Osteoblast (primary cell): ENCODE results near the gene CCDC27. TPM values are rescaled to one million over a fixed set of nuclear protein-coding genes. Genes with fewer than 3 reads are reported as not detected.

Source experiments
- DNase-seq: peaks from one replicate; pipeline ENCODE4 v3.0.0; 2011; ENCODE audit warnings: low spot score, mixed read lengths; ENCODE audit not compliant: insufficient read length; ENCODE audit errors: missing footprints
- H2AFZ ChIP-seq: 2 replicates; pipeline ENCODE4 v1.6.0; 2011; ENCODE audit warnings: mild to moderate bottlenecking, low read length
- H3K27ac ChIP-seq: 2 replicates; pipeline ENCODE4 v1.5.1; 2011; ENCODE audit warnings: mild to moderate bottlenecking, low read depth, low read length, moderate library complexity
- H3K27me3 ChIP-seq: 2 replicates; pipeline ENCODE4 v1.6.0; 2012; ENCODE audit warnings: mild to moderate bottlenecking, control low read depth, inconsistent platforms, low read length, moderate library complexity; ENCODE audit not compliant: insufficient read depth
- H3K36me3 ChIP-seq: 2 replicates; pipeline ENCODE4 v1.5.1; 2011; ENCODE audit warnings: mild to moderate bottlenecking, low read length, control low read depth, moderate library complexity; ENCODE audit not compliant: insufficient read depth
- H3K4me1 ChIP-seq: 2 replicates; pipeline ENCODE4 v1.5.1; 2011; ENCODE audit warnings: mild to moderate bottlenecking, low read length, control low read depth, moderate library complexity; ENCODE audit not compliant: insufficient read depth
- H3K4me2 ChIP-seq: 2 replicates; pipeline ENCODE4 v1.6.0; 2011; ENCODE audit warnings: mild to moderate bottlenecking, low read length; ENCODE audit not compliant: insufficient read depth
- H3K4me3 ChIP-seq: fragments of 200-600 bp; sonication (generic); 3 replicates; pipeline ENCODE4 v1.5.1; 2012; ENCODE audit warnings: mild to moderate bottlenecking, low read length, inconsistent platforms; ENCODE audit not compliant: insufficient read depth
- H3K79me2 ChIP-seq: 2 replicates; pipeline ENCODE4 v1.6.0; 2012; ENCODE audit warnings: mild to moderate bottlenecking, low read length, control low read depth, inconsistent platforms; ENCODE audit not compliant: insufficient read depth
- H3K9me3 ChIP-seq: 2 replicates; pipeline ENCODE4 v1.5.1; 2011; ENCODE audit warnings: low read depth, low read length, control low read depth
- H4K20me1 ChIP-seq: 2 replicates; pipeline ENCODE4 v1.6.0; 2012; ENCODE audit warnings: mild to moderate bottlenecking, low read length, control low read depth; ENCODE audit not compliant: insufficient read depth
- CTCF ChIP-seq: IDR thresholded peaks from 2 replicates; pipeline ENCODE4 v1.5.1; 2011; ENCODE audit warnings: mild to moderate bottlenecking, low read depth, low read length, moderate library complexity; ENCODE audit errors: extremely low read depth
- total RNA-seq: library from RNA; depleted of rRNA; stranded (reverse); fragments of >200 nt; gene quantifications from 2 replicates; pipeline ENCODE4 v1.2.3, GENCODE V29; 2012

The CCDC27 gene
- total RNA-seq, 1 donor = not detected

DNA sequence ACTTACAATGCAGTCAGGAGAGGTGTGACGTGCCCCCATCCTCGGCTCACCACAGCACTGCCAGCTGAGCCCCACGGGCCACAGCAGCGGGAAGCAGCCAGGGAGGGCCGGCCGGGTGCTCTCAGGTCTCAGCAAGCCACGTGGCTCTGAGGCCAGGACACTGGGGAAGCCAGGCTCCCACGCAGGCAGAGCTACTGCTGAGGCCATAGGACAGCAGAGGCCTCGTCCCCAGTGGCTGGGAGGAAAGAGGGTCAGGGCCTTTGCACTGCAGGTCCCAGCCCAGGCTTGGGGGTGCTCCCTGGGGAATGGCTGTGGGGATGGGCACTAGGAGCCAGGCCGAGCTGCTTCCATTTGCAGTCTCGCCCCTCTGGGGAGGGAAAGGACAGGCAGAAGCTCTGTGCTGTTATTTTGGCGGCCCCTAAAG lies 38.3 kb downstream of the CCDC27 start:
- Histone ChIP-seq H3K4me3 (no peak overlapping the region), H4K20me1 (peaks cover 76% of the 10 kb centered on the region), H3K4me1 (peaks cover 15% of the 10 kb centered on the region), H2AFZ (no peak overlapping the region), H3K79me2 (peaks cover 89% of the 10 kb centered on the region), H3K27ac (no peak overlapping the region), H3K27me3 (no peaks in the 10 kb centered on the region), H3K36me3 (peaks cover 13% of the 10 kb centered on the region), H3K4me2 (no peak overlapping the region), H3K9me3 (no peaks in the 10 kb centered on the region)
- peak; percentile 80 for DNase-seq
- no peak for TF ChIP-seq CTCF

DNA sequence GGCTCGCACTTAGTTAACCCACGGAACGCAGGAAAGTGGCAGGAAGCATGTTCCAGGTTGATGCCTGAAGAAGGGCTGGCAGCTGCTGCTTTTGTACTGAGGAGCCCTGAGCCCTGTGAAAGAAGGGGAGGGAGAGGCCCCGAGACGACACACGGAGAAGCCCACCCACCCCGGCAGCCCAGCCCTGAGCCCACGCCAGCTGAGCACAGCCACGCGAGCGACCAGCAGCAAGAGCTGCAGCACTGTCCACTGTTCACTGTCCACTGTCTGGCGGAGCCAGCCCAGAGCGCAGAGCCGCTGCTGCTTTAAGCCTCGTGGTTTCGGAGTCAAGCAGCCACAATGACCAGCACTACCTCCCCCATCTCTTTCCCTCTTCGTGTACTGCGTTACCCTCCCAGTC lies 38.7 kb downstream of the CCDC27 start:
- no peak overlapping the region for H3K4me2 ChIP-seq
- no peak overlapping the region for H3K27ac ChIP-seq
- peak; percentile 66 for DNase-seq
- H4K20me1 ChIP-seq = peaks cover 76% of the 10 kb centered on the region
- H3K4me3 ChIP-seq = no peak overlapping the region
- peaks cover 16% of the 10 kb centered on the region for H3K4me1 ChIP-seq
- H2AFZ ChIP-seq = no peak overlapping the region
- H3K79me2 ChIP-seq = peaks cover 94% of the 10 kb centered on the region
- no peak for TF ChIP-seq CTCF
- H3K9me3 ChIP-seq = no peaks in the 10 kb centered on the region
- H3K27me3 ChIP-seq = no peaks in the 10 kb centered on the region
- H3K36me3 ChIP-seq = peaks cover 12% of the 10 kb centered on the region

- peaks cover 59% of the 10 kb centered on the region for H3K79me2 ChIP-seq
- H3K4me3 ChIP-seq = peak overlapping the region; percentile 88
- peak overlapping the region; percentile 59 for H2AFZ ChIP-seq
- H3K36me3 ChIP-seq = peaks cover 4% of the 10 kb centered on the region
- H3K4me2 ChIP-seq = peak overlapping the region; percentile 98
- peaks cover 22% of the 10 kb centered on the region for H3K4me1 ChIP-seq
- peak; percentile 94 for DNase-seq
- peaks cover 2% of the 10 kb centered on the region for H3K27me3 ChIP-seq
- no peaks in the 10 kb centered on the region for H3K9me3 ChIP-seq
- TF ChIP-seq CTCF = no peak
- H3K27ac ChIP-seq = peak overlapping the region; percentile 51
- H4K20me1 ChIP-seq = peaks cover 36% of the 10 kb centered on the region
Observed at GRCh38 chr1:3795453-3796214, 43.4 kb downstream of the CCDC27 start.

DNA sequence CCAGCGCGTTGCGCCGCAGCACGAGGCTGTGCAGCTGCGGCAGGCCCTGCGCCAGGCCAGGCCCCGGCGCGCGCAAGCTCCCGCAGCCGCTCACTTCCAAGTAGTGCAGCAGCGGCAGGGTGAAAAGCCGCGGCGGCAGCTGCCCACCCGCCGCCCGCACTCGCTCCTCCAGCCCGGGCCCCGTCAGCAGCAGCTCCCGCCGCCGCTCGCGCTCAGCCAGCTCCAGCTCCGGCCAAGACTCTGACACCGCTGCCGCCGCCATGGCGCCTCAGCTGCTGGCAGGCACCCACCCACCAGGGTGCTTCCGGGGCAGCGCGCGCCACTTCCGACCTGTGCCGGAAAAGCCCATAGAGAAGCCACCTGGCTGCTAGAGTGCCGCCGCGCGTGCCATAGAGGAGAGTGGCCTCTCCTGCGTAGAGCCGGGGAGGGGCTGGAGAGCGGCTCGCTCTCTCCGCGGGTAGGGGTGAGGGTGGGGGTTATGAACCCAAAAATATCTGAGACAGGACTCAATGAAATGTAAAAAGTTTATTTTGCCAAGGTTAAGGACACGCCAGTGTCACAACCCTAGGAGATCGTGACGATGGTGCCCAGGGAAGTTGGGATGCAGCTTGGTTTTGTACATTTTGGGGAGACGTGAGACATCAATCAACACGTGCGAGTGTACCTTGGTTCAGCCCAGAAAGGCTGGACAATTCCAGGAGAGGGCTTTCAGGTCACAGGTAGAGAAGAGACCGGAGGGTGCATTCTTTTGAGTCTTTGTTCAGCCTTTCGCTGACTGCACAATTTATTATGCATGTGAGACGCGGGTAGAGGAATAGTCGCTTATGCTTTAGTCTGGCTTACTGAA lies 44.2 kb downstream of the CCDC27 start, which contains the start of gene LRRC47:
Gene LRRC47, minus strand, starts transcription at position 284 of the 847 bp plus-strand sequence. Its CDS starts 22 bp downstream, at position 262.
- Histone ChIP-seq H4K20me1 (peaks cover 30% of the 10 kb centered on the region), H3K79me2 (peaks cover 51% of the 10 kb centered on the region), H2AFZ (peak within 1 kb of the TSS; percentile 100), H3K4me1 (peaks cover 22% of the 10 kb centered on the region), H3K9me3 (no peaks in the 10 kb centered on the region), H3K36me3 (peaks cover 4% of the 10 kb centered on the region), H3K4me2 (peak within 1 kb of the TSS; percentile 98), H3K4me3 (peak within 1 kb of the TSS; percentile 88), H3K27me3 (peaks cover 2% of the 10 kb centered on the region), H3K27ac (peak within 1 kb of the TSS; percentile 79)
- DNase-seq = peak; percentile 100
- TF ChIP-seq CTCF = no peak
